Adrenal gland (tissue), 5 donors: ENCODE measurements around the gene PHF12.

Source experiments
- CTCF ChIP-seq, 6 experiments: fragments of 450-650 bp in 4 of 6; fragments of 200-600 bp in 2 of 6; sonication (generic) in 1 of 6; IDR thresholded peaks; 1 replicate in 5 of 6; 2 replicates in 1 of 6; pipeline versions ENCODE4 v1.5.1 to v1.8.0; 2016 to 2021; ENCODE audit warnings: antibody characterized with exemption in 6 of 6, mild to moderate bottlenecking in 2 of 6, moderate library complexity in 1 of 6
- POLR2A ChIP-seq, 2 donors: fragments of 450-650 bp; IDR thresholded peaks; one replicate each; pipeline ENCODE4 v1.6.1; 2017; ENCODE audit warnings: antibody characterized with exemption in 2 of 2, mild to moderate bottlenecking in 2 of 2, moderate library complexity in 1 of 2
- donor health status: DM: no; HTN: no; CAD: no.

GRCh38 chr17:28972437-28972836 is 21.1 kb upstream of the PHF12 start:
- TF ChIP-seq CTCF (IDR thresholded peaks at IDR 0.05): no peak
- no peak for TF ChIP-seq POLR2A (IDR thresholded peaks at IDR 0.05)
